Endothelial cell of umbilical vein (primary cell): ENCODE results near the gene ABCD3. TPM values are rescaled to one million over a fixed set of nuclear protein-coding genes. Genes with fewer than 3 reads are reported as not detected.

Source experiments
- BruUV-seq: library from RNA; stranded (reverse); fragments of 400-500 nt; replicated peaks from 2 replicates; lab custom pipeline; 2021; lab: Mats Ljungman, UMichigan
- CTCF ChIA-PET: fragments of 300-600, 350-600 bp; sonication (Branson Sonifier 250); formaldehyde crosslinking; loops from one replicate; lab custom pipeline; 2021; ENCODE audit warnings: antibody characterized with exemption, inconsistent platforms; lab: Charles Lee
- POLR2A ChIA-PET: fragments of 300-600, 350-600 bp; sonication (Branson Sonifier 250); formaldehyde crosslinking; loops from one replicate; lab custom pipeline; 2021; ENCODE audit warnings: antibody characterized with exemption, inconsistent platforms; lab: Charles Lee
- DNase-seq: peaks from one replicate; pipeline ENCODE4 v3.0.0-alpha.2; 2011; ENCODE audit warnings: low read depth, low spot score
- FAIRE-seq: peaks from 2 replicates; lab custom pipeline; 2011; peaks lifted over from hg19 to GRCh38; lab: Jason Lieb, UNC
- H2AFZ ChIP-seq: 2 replicates; pipeline ENCODE4 v1.6.0; 2012; ENCODE audit warnings: low read depth, low read length, control low read depth, inconsistent platforms
- H3K27ac ChIP-seq: 2 replicates; pipeline ENCODE4 v1.5.1; 2011; ENCODE audit warnings: low read depth, mild to moderate bottlenecking, control low read depth, low read length, moderate library complexity; ENCODE audit not compliant: insufficient read depth
- H3K27me3 ChIP-seq, 2 experiments: 2 replicates each; pipeline versions ENCODE4 v1.6.0 to v1.6.1; 2011; ENCODE audit warnings: low read length in 2 of 2, mixed read lengths in 1 of 2; ENCODE audit not compliant: control insufficient read depth in 2 of 2, insufficient read depth in 2 of 2
- H3K36me3 ChIP-seq, 2 experiments: 2 replicates in 1 of 2; 3 replicates in 1 of 2; pipeline ENCODE4 v1.5.1; 2011; ENCODE audit warnings: low read length in 2 of 2, mild to moderate bottlenecking in 1 of 2, moderate library complexity in 1 of 2; ENCODE audit not compliant: control insufficient read depth in 2 of 2, insufficient read depth in 2 of 2; ENCODE audit errors: extremely low read depth in 1 of 2
- H3K4me1 ChIP-seq: 3 replicates; pipeline ENCODE4 v1.5.1; 2011; ENCODE audit warnings: mild to moderate bottlenecking, low read length; ENCODE audit not compliant: control insufficient read depth, insufficient read depth; ENCODE audit errors: extremely low read depth
- H3K4me2 ChIP-seq: 2 replicates; pipeline ENCODE4 v1.6.1; 2011; ENCODE audit warnings: low read length, control low read depth, mixed read lengths; ENCODE audit not compliant: insufficient read depth
- H3K4me3 ChIP-seq, 3 experiments: fragments of 200-600 bp in 1 of 3; sonication (generic), shearing (Covaris generic) in 1 of 3; replicated peaks in 1 of 3; 2 replicates each; pipeline ENCODE4 v1.5.1; 2011 to 2016; ENCODE audit warnings: control low read depth in 3 of 3, low read length in 3 of 3, mild to moderate bottlenecking in 2 of 3, inconsistent platforms in 1 of 3, low read depth in 1 of 3, moderate library complexity in 1 of 3; ENCODE audit not compliant: insufficient read depth in 1 of 3
- H3K79me2 ChIP-seq: 2 replicates; pipeline ENCODE4 v1.6.0; 2012; ENCODE audit warnings: low read length, inconsistent platforms; ENCODE audit not compliant: control insufficient read depth, insufficient read depth
- H3K9ac ChIP-seq: replicated peaks from 2 replicates; pipeline ENCODE3; 2011; ENCODE audit warnings: low read length, control low read depth; ENCODE audit not compliant: insufficient read depth; ENCODE audit errors: extremely low read depth
- H3K9me1 ChIP-seq: replicated peaks from 3 replicates; pipeline ENCODE4 v1.6.0; 2011; ENCODE audit warnings: mild to moderate bottlenecking, low read length; ENCODE audit not compliant: control insufficient read depth, insufficient read depth; ENCODE audit errors: extremely low read depth
- H3K9me3 ChIP-seq: replicated peaks from 2 replicates; pipeline ENCODE4 v1.5.1; 2012; ENCODE audit warnings: low read length, inconsistent platforms; ENCODE audit not compliant: control insufficient read depth, insufficient read depth
- H4K20me1 ChIP-seq: replicated peaks from 2 replicates; pipeline ENCODE3; 2011; ENCODE audit warnings: mild to moderate bottlenecking, low read length; ENCODE audit not compliant: control insufficient read depth, insufficient read depth; ENCODE audit errors: extremely low read depth
- CTCF ChIP-seq, 2 donors: IDR thresholded peaks; 1 replicate in 1 of 2; 2 replicates in 1 of 2; pipeline ENCODE4 v1.5.1; 2011; ENCODE audit warnings: low read length in 2 of 2, mild to moderate bottlenecking in 2 of 2, moderate library complexity in 2 of 2, control low read depth in 1 of 2, inconsistent platforms in 1 of 2, low read depth in 1 of 2; ENCODE audit not compliant: insufficient read depth in 1 of 2; ENCODE audit errors: extremely low read depth in 1 of 2
- EZH2 ChIP-seq: IDR thresholded peaks from 2 replicates; pipeline ENCODE4 v1.6.1; 2012; ENCODE audit warnings: borderline replicate concordance, low read depth, mild to moderate bottlenecking, moderate library complexity, low read length, inconsistent platforms; ENCODE audit not compliant: severe bottlenecking
- FOS ChIP-seq: IDR thresholded peaks from 2 replicates; pipeline ENCODE4 v1.6.1; 2011; ENCODE audit warnings: mild to moderate bottlenecking, low read length, moderate library complexity, borderline replicate concordance; ENCODE audit not compliant: insufficient read depth
- GATA2 ChIP-seq: IDR thresholded peaks from 2 replicates; pipeline ENCODE4 v1.7.0; 2011; ENCODE audit warnings: low read depth, mild to moderate bottlenecking, moderate library complexity, mixed read lengths, low read length; ENCODE audit not compliant: insufficient read length, insufficient read depth
- JUN ChIP-seq: IDR thresholded peaks from 2 replicates; pipeline ENCODE4 v1.6.1; 2011; ENCODE audit warnings: borderline replicate concordance, low read depth; ENCODE audit not compliant: insufficient read length, insufficient read depth
- MAX ChIP-seq: IDR thresholded peaks from 2 replicates; pipeline ENCODE4 v1.6.1; 2011; ENCODE audit not compliant: insufficient read depth, insufficient read length
- MYC ChIP-seq: IDR thresholded peaks from one replicate; pipeline ENCODE4 v1.6.1; 2011; ENCODE audit warnings: mild to moderate bottlenecking, low read depth, low read length
- POLR2A ChIP-seq: IDR thresholded peaks from 2 replicates; pipeline ENCODE4 v1.6.1; 2012; ENCODE audit warnings: low read depth, mild to moderate bottlenecking, control low read depth, low read length
- POLR2AphosphoS5 ChIP-seq: IDR thresholded peaks from 2 replicates; pipeline ENCODE4 v1.6.1; 2012; ENCODE audit warnings: low read depth, mild to moderate bottlenecking, control low read depth, low read length, moderate library complexity; ENCODE audit not compliant: insufficient read depth
- dilution Hi-C: fragments of 300-500 bp; cut with MboI; formaldehyde crosslinking; loops from one replicate; pipeline ENCODE4 v1.15.0; 2019; ENCODE audit warnings: low sequenced_read_pairs; ENCODE audit not compliant: extremely low pct_ligation_motif_present
- intact Hi-C: fragments of 100-400 bp; cut with micrococcal nuclease; formaldehyde crosslinking; loops from one replicate; pipeline ENCODE4 v1.10.0; 2022
- polyA plus RNA-seq, 4 experiments: library from polyadenylated mRNA; depleted of rRNA in 3 of 4; stranded (reverse) in 3 of 4; unstranded in 1 of 4; fragments of >200 nt; gene quantifications; 2 replicates each; pipeline versions ENCODE4 v1.2.1 to v1.2.3, GENCODE V29; 2011 to 2012; ENCODE audit warnings: missing spikeins in 1 of 4
- total RNA-seq: library from RNA; stranded (reverse); gene quantifications from 2 replicates; pipeline ENCODE4 v1.2.3, GENCODE V29; 2021

ABCD3 gene
- total and polyA plus RNA-seq, 2 donors (not counting 3 experiments of a cell fraction or from before 2014, with no cell fraction given), result 6.3 to 31.6 TPM

- intact Hi-C loops, result no loop called here
- FAIRE-seq, result no peak
- no peak overlapping the region for H3K9ac ChIP-seq
Measured at GRCh38 chr1:94501426-94501825, 83.2 kb downstream of the ABCD3 start.

More at GRCh38 chr1:94501426-94501825, 83.2 kb downstream of the ABCD3 start:
- no peak overlapping the region for H3K27ac ChIP-seq
- H3K9me1 ChIP-seq, result no peaks in the 10 kb centered on the region
- no peaks in the 10 kb centered on the region for H3K27me3 ChIP-seq
- dilution Hi-C loops, result no loop called here
- no peak overlapping the region for H2AFZ ChIP-seq
- no peak for DNase-seq
- TF ChIP-seq MAX (no peak), POLR2A (no peak), MYC (no peak), CTCF (IDR thresholded peaks at IDR 0.05; ENCODE audit: extremely low read depth in 1 of 2, insufficient read depth in 1 of 2, low read depth in 1 of 2, low read length in 2 of 2) (no peak), JUN (no peak), FOS (no peak), EZH2 (no peak), POLR2AphosphoS5 (no peak), GATA2 (no peak)
- CTCF ChIA-PET, result interaction anchor here (1.1 to 3.0 kb wide), 2 partner anchors 20 to 305 kb away, joined by 8 to 11 read pairs; no protein-coding TSS in a partner anchor
- BruUV-seq, result no TSS peak
- no peak overlapping the region for H3K4me3 ChIP-seq
- no peaks in the 10 kb centered on the region for H3K4me1 ChIP-seq
- peaks cover 1 to 4% of the 10 kb centered on the region in 2 experiments for H3K36me3 ChIP-seq
- H3K79me2 ChIP-seq, result no peaks in the 10 kb centered on the region
- H4K20me1 ChIP-seq, result no peaks in the 10 kb centered on the region
- no peaks in the 10 kb centered on the region for H3K9me3 ChIP-seq
- POLR2A ChIA-PET, result no interaction called here
- H3K4me2 ChIP-seq, result no peak overlapping the region
